ENCODE data around the gene TAL2. TPM values are rescaled to one million over a fixed set of nuclear protein-coding genes. Genes with fewer than 3 reads are reported as not detected.
A peak's percentile ranks its signal among the peaks of the same experiment; 100 is the strongest.

The TAL2 gene
- total RNA-seq, 1 experiment from 2014 or later, result not detected

DNA sequence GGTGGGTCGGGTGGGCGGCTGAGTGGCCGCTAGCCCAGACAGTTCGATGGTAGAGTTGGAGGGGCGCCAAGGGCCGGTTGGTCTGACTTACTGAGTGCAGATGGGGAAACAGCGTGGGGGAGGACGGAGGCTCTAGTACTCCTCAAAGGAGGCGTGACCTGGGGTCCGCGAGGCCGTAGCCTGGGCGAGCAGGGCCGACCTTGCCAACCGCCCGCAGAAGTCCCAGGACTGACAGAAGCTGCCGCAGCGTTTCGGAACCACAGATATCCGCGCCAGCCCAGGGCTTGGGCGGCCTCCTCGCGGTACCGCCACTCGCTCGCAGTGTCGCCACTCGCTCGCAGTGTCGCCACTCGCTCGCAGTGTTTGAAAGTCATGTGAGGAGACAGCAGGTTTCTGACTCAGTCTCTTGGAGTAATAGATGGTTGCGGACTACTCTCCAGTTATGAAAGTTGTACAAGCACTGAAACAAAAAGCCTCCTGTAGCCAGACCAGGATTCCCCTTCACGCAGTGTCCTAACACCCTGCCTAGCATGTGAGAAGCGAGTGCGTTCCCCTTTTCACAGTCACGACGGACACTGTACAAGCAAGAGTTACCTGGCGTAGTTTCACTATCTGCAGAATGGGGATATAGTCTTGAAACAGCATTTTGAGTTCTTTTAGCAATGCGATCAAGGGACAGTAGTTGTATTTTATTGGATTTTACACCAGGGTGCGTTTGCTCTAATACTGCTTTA lies 32.8 kb downstream of the TAL2 start:
- Mint-ChIP-seq H3K4me3 (ENCODE audit: unreplicated experiment) (peak overlapping the region; percentile 85), H3K36me3 (ENCODE audit: insufficient read depth, unreplicated experiment) (no peaks in the 10 kb centered on the region), H3K4me1 (ENCODE audit: insufficient read depth, unreplicated experiment) (peaks cover 30% of the 10 kb centered on the region), H3K27me3 (ENCODE audit: insufficient read depth, unreplicated experiment) (no peaks in the 10 kb centered on the region), H3K27ac (ENCODE audit: low read depth, unreplicated experiment) (peak overlapping the region; percentile 41), H3K9me3 (ENCODE audit: unreplicated experiment) (no peaks in the 10 kb centered on the region)
- TF ChIP-seq, protein P1, sequence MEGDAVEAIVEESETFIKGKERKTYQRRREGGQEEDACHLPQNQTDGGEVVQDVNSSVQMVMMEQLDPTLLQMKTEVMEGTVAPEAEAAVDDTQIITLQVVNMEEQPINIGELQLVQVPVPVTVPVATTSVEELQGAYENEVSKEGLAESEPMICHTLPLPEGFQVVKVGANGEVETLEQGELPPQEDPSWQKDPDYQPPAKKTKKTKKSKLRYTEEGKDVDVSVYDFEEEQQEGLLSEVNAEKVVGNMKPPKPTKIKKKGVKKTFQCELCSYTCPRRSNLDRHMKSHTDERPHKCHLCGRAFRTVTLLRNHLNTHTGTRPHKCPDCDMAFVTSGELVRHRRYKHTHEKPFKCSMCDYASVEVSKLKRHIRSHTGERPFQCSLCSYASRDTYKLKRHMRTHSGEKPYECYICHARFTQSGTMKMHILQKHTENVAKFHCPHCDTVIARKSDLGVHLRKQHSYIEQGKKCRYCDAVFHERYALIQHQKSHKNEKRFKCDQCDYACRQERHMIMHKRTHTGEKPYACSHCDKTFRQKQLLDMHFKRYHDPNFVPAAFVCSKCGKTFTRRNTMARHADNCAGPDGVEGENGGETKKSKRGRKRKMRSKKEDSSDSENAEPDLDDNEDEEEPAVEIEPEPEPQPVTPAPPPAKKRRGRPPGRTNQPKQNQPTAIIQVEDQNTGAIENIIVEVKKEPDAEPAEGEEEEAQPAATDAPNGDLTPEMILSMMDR (IDR thresholded peaks at IDR 0.05; ENCODE audit: unreplicated experiment), result no peak
- BruUV-seq (replicated peaks), result TSS peak; percentile 38
- intact Hi-C loops (cut with micrococcal nuclease), result loop anchor here (5.0 to 10.0 kb wide), 2 partner anchors 90 to 248 kb away; partner anchors contain the start of gene FSD1L
- CTCF ChIA-PET, result interaction anchor here (0.6 to 1.7 kb wide), 2 partner anchors 23 to 39 kb away, joined by 4 to 12 read pairs; no protein-coding TSS in a partner anchor
- POLR2A ChIA-PET, result interaction anchor here (0.6 to 2.5 kb wide), 5 partner anchors 12 to 245 kb away, joined by 3 to 6 read pairs (median 4); no protein-coding TSS in a partner anchor
- DNase-seq (ENCODE audit: unreplicated experiment), result peak; percentile 61

DNA sequence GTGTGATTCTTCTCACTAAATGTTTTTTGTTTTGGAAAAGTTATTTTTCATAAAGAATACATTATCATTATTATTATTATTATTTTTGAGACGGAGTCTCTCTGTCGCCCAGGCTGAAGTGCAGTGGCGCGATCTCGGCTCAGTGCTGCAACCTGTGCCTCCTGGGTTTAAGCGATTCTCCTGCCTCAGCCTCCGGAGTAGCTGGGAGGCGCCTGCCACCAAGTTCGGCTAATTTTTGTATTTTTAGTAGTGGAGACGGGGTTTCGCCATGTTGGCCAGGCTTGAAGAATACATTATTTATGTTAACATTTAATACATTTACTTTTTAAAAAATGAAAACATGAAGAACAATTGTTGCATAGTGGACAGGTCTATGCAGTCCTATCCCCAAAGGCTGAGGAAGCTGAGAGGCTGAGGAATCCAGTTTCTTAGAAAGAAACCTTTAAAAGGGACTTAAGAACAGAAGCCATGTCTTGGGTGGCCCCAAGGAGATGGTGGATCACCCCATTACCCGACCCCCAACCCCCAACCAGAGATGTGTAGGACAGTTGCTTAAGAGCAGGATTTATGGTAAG lies 34.0 kb downstream of the TAL2 start:
- Mint-ChIP-seq H3K27me3 (ENCODE audit: insufficient read depth, unreplicated experiment) (no peaks in the 10 kb centered on the region), H3K27ac (ENCODE audit: low read depth, unreplicated experiment) (no peak overlapping the region), H3K36me3 (ENCODE audit: insufficient read depth, unreplicated experiment) (no peaks in the 10 kb centered on the region), H3K4me1 (ENCODE audit: insufficient read depth, unreplicated experiment) (peaks cover 24% of the 10 kb centered on the region), H3K4me3 (ENCODE audit: unreplicated experiment) (peak overlapping the region; percentile 85), H3K9me3 (ENCODE audit: unreplicated experiment) (no peaks in the 10 kb centered on the region)
- no TSS peak for BruUV-seq (replicated peaks)
- TF ChIP-seq, protein P1 (IDR thresholded peaks at IDR 0.05; ENCODE audit: unreplicated experiment), result no peak
- no peak for DNase-seq (ENCODE audit: unreplicated experiment)
- intact Hi-C loops (cut with micrococcal nuclease), result loop anchor here (10.0 kb wide), 1 partner anchor 92 kb away; no protein-coding TSS in a partner anchor
- CTCF ChIA-PET, result interaction anchor here (0.6 to 1.2 kb wide), 2 partner anchors 21 to 460 kb away, joined by 3 to 6 read pairs; no protein-coding TSS in a partner anchor
- POLR2A ChIA-PET, result no interaction called here

DNA sequence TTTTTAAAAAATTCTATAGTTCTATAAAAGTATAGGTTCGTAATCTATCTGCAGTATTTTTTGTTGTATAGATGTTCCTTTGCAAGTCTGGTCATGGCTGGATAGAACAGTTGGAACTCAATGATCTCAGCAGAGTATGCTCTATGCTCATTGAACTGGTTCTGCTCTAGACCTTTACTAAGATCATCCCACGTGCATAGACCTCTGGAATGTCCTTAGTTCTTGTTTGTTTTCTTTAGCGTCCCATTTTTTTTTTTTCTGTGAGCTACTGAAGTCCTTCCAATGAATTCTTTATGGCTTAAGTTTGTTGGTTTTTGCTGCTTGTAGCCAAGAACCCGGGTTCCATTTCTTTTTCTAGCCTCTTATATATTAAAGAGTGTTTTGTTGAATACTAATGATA lies 35.6 kb downstream of the TAL2 start:
- no peak for DNase-seq (ENCODE audit: unreplicated experiment)
- BruUV-seq (replicated peaks), result no TSS peak
- intact Hi-C loops (cut with micrococcal nuclease), result loop anchor here (10.0 kb wide), 1 partner anchor 93 kb away; no protein-coding TSS in a partner anchor
- Mint-ChIP-seq H3K4me3 (ENCODE audit: unreplicated experiment) (no peak overlapping the region), H3K27me3 (ENCODE audit: insufficient read depth, unreplicated experiment) (no peaks in the 10 kb centered on the region), H3K4me1 (ENCODE audit: insufficient read depth, unreplicated experiment) (peaks cover 24% of the 10 kb centered on the region), H3K27ac (ENCODE audit: low read depth, unreplicated experiment) (no peak overlapping the region), H3K36me3 (ENCODE audit: insufficient read depth, unreplicated experiment) (no peaks in the 10 kb centered on the region), H3K9me3 (ENCODE audit: unreplicated experiment) (no peaks in the 10 kb centered on the region)
- CTCF ChIA-PET, result interaction anchor here (0.9 to 1.7 kb wide), 2 partner anchors 21 to 28 kb away, joined by 3 to 7 read pairs; no protein-coding TSS in a partner anchor
- POLR2A ChIA-PET, result no interaction called here
- TF ChIP-seq, protein P1 (IDR thresholded peaks at IDR 0.05; ENCODE audit: unreplicated experiment), result no peak

DNA sequence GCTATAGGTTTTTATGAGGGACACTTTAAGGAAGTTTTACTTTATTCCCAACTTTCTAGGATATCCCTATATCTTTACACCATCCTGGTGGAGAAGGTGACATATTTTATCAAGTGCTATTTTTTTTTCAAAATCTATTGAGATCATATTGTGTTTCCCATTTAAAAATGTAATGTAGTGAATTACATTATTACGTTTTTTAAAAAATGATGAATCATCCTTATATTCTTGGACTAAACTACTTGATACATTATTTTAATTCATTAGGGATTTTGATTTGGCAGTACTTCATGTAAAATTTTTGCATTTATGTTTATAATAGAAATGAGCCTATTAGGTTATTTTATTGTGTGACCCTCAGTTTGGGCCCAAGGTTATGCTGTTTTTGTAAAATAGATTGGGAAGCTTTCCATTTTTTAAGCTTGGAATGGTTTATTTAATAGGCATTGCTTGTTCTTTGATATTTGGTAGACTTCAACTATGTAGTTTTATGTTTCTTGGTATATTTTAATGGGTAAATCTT lies 36.2 kb downstream of the TAL2 start:
- POLR2A ChIA-PET, result no interaction called here
- BruUV-seq (replicated peaks), result no TSS peak
- Mint-ChIP-seq H3K4me3 (ENCODE audit: unreplicated experiment) (no peak overlapping the region), H3K27me3 (ENCODE audit: insufficient read depth, unreplicated experiment) (no peaks in the 10 kb centered on the region), H3K9me3 (ENCODE audit: unreplicated experiment) (no peaks in the 10 kb centered on the region), H3K27ac (ENCODE audit: low read depth, unreplicated experiment) (no peak overlapping the region), H3K36me3 (ENCODE audit: insufficient read depth, unreplicated experiment) (no peaks in the 10 kb centered on the region), H3K4me1 (ENCODE audit: insufficient read depth, unreplicated experiment) (peaks cover 22% of the 10 kb centered on the region)
- TF ChIP-seq, protein P1 (IDR thresholded peaks at IDR 0.05; ENCODE audit: unreplicated experiment), result no peak
- intact Hi-C loops (cut with micrococcal nuclease), result loop anchor here (10.0 kb wide), 1 partner anchor 94 kb away; no protein-coding TSS in a partner anchor
- CTCF ChIA-PET, result interaction anchor here (0.7 to 1.7 kb wide), 3 partner anchors 20 to 28 kb away, joined by 3 to 7 read pairs (median 3); no protein-coding TSS in a partner anchor
- no peak for DNase-seq (ENCODE audit: unreplicated experiment)
